KMS-11 (cell line): ENCODE measurements around the gene ZBTB20.

Source experiments
- H2AFZ ChIP-seq: fragments of 200-600 bp; sonication (generic); 2 replicates; pipeline ENCODE4 v1.6.1; 2016; ENCODE audit warnings: antibody characterized with exemption, mixed run types, low read depth
- H3K27ac ChIP-seq: fragments of 200-600 bp; sonication (generic); 2 replicates; pipeline ENCODE4 v1.6.1; 2016; ENCODE audit warnings: mild to moderate bottlenecking, mixed run types
- H3K27me3 ChIP-seq: fragments of 200-600 bp; sonication (generic); 2 replicates; pipeline ENCODE4 v1.6.1; 2017; ENCODE audit warnings: mild to moderate bottlenecking, low read depth, mixed run types, moderate library complexity; ENCODE audit not compliant: insufficient read depth
- H3K36me3 ChIP-seq: fragments of 200-600 bp; sonication (generic); 2 replicates; pipeline ENCODE4 v1.6.1; 2017; ENCODE audit warnings: mild to moderate bottlenecking, mixed run types; ENCODE audit not compliant: insufficient read depth
- H3K4me1 ChIP-seq: fragments of 200-600 bp; sonication (generic); 2 replicates; pipeline ENCODE4 v1.6.1; 2016; ENCODE audit warnings: mild to moderate bottlenecking, low read depth, mixed run types; ENCODE audit not compliant: poor library complexity, severe bottlenecking
- H3K4me2 ChIP-seq: fragments of 200-600 bp; sonication (generic); 2 replicates; pipeline ENCODE4 v1.7.0; 2016; ENCODE audit warnings: mild to moderate bottlenecking, mixed run types
- H3K4me3 ChIP-seq: fragments of 200-600 bp; sonication (generic); IDR thresholded peaks from 2 replicates; pipeline ENCODE4 v1.6.1; 2017; ENCODE audit warnings: low read depth, low read length, mixed read lengths; ENCODE audit not compliant: insufficient read depth
- H3K79me2 ChIP-seq: fragments of 200-600 bp; sonication (generic); 2 replicates; pipeline ENCODE4 v1.6.1; 2016; ENCODE audit warnings: low read depth, mixed run types; ENCODE audit not compliant: insufficient read depth
- H3K9ac ChIP-seq: fragments of 200-600 bp; sonication (generic); 2 replicates; pipeline ENCODE4 v1.6.1; 2016; ENCODE audit warnings: mild to moderate bottlenecking, mixed run types
- H4K20me1 ChIP-seq: fragments of 200-600 bp; sonication (generic); 2 replicates; pipeline ENCODE4 v1.6.1; 2016; ENCODE audit warnings: mild to moderate bottlenecking, mixed run types; ENCODE audit not compliant: insufficient read depth
- CTCF ChIP-seq: fragments of 200-600 bp; sonication (generic); conservative IDR thresholded peaks from 2 replicates; pipeline ENCODE4 v1.6.1; 2017; ENCODE audit warnings: low read depth, mild to moderate bottlenecking, antibody characterized with exemption, low read length, moderate library complexity, mixed read lengths

ZBTB20 gene

GRCh38 chr3:114660124-114660523 lies 487.0 kb downstream of the ZBTB20 start:
- Histone ChIP-seq H3K9ac (no peak overlapping the region), H3K27ac (no peak overlapping the region), H3K36me3 (no peaks in the 10 kb centered on the region), H3K4me1 (no peaks in the 10 kb centered on the region), H3K27me3 (no peaks in the 10 kb centered on the region), H2AFZ (no peak overlapping the region), H3K79me2 (no peaks in the 10 kb centered on the region), H3K4me2 (no peak overlapping the region), H4K20me1 (no peaks in the 10 kb centered on the region), H3K4me3 (no peak overlapping the region)
- no peak for TF ChIP-seq CTCF

GRCh38 chr3:114659109-114660061 lies 487.7 kb downstream of the ZBTB20 start:
- H3K4me2 ChIP-seq: no peak overlapping the region
- H3K4me1 ChIP-seq: no peaks in the 10 kb centered on the region
- H2AFZ ChIP-seq: no peak overlapping the region
- no peaks in the 10 kb centered on the region for H3K27me3 ChIP-seq
- no peaks in the 10 kb centered on the region for H3K79me2 ChIP-seq
- no peaks in the 10 kb centered on the region for H4K20me1 ChIP-seq
- no peaks in the 10 kb centered on the region for H3K36me3 ChIP-seq
- H3K27ac ChIP-seq: no peak overlapping the region
- no peak overlapping the region for H3K4me3 ChIP-seq
- no peak for TF ChIP-seq CTCF
- no peak overlapping the region for H3K9ac ChIP-seq

GRCh38 chr3:114651555-114651954 lies 495.5 kb downstream of the ZBTB20 start:
- no peak for TF ChIP-seq CTCF
- H3K4me2 ChIP-seq: no peak overlapping the region

GRCh38 chr3:114650808-114651207 lies 496.3 kb downstream of the ZBTB20 start:
- no peak for TF ChIP-seq CTCF
- Histone ChIP-seq H3K4me3 (no peak overlapping the region), H3K9ac (no peak overlapping the region), H2AFZ (no peak overlapping the region), H3K27me3 (no peaks in the 10 kb centered on the region), H4K20me1 (no peaks in the 10 kb centered on the region), H3K27ac (no peak overlapping the region), H3K4me2 (no peak overlapping the region), H3K79me2 (no peaks in the 10 kb centered on the region), H3K4me1 (no peaks in the 10 kb centered on the region), H3K36me3 (no peaks in the 10 kb centered on the region)

More at GRCh38 chr3:114651555-114651954, 495.5 kb downstream of the ZBTB20 start:
- no peaks in the 10 kb centered on the region for H3K27me3 ChIP-seq
- H2AFZ ChIP-seq: no peak overlapping the region
- H3K79me2 ChIP-seq: no peaks in the 10 kb centered on the region
- H3K9ac ChIP-seq: no peak overlapping the region
- no peaks in the 10 kb centered on the region for H3K4me1 ChIP-seq
- H3K27ac ChIP-seq: no peak overlapping the region
- no peaks in the 10 kb centered on the region for H4K20me1 ChIP-seq
- H3K4me3 ChIP-seq: no peak overlapping the region
- no peaks in the 10 kb centered on the region for H3K36me3 ChIP-seq
